SK-N-SH (cell line): ENCODE results near the gene RNFT2.

Experiments used
- CTCF ChIP-seq: fragments of 200-600 bp; sonication (generic); IDR thresholded peaks from 2 replicates; pipeline ENCODE4 v1.6.1; 2017; ENCODE audit warnings: antibody characterized with exemption, mild to moderate bottlenecking, moderate library complexity
- EZH2phosphoT487 ChIP-seq: fragments of 200-600 bp; sonication (generic); IDR thresholded peaks from 2 replicates; pipeline ENCODE4 v1.6.1; 2017; ENCODE audit warnings: low read depth, mixed run types, mild to moderate bottlenecking, antibody characterized with exemption, moderate library complexity, borderline replicate concordance
- FOSL2 ChIP-seq: IDR thresholded peaks from 2 replicates; pipeline ENCODE4 v1.4.0; 2012; ENCODE audit warnings: low read depth, mild to moderate bottlenecking, moderate library complexity, borderline replicate concordance
- JUND ChIP-seq: IDR thresholded peaks from 2 replicates; pipeline ENCODE4 v1.4.0; 2012
- MXI1 ChIP-seq: IDR thresholded peaks from 2 replicates; pipeline ENCODE4 v1.6.1; 2012; ENCODE audit warnings: mild to moderate bottlenecking, low read depth, low read length, improper control_type of control experiment
- NRF1 ChIP-seq: IDR thresholded peaks from 2 replicates; pipeline ENCODE4 v1.6.1; 2012; ENCODE audit warnings: low read depth, mild to moderate bottlenecking, low read length
- POLR2AphosphoS5 ChIP-seq: IDR thresholded peaks from 2 replicates; pipeline ENCODE4 v1.6.1; 2012; ENCODE audit warnings: low read depth, low read length
- RAD21 ChIP-seq: IDR thresholded peaks from 2 replicates; pipeline ENCODE4 v1.6.1; 2012; ENCODE audit warnings: mild to moderate bottlenecking, low read length
- RFX5 ChIP-seq: IDR thresholded peaks from 2 replicates; pipeline ENCODE4 v1.6.1; 2012; ENCODE audit warnings: mild to moderate bottlenecking, improper control_type of control experiment, low read length
- SIN3A ChIP-seq: IDR thresholded peaks from 2 replicates; pipeline ENCODE4 v1.6.1; 2012; ENCODE audit warnings: low read depth, mild to moderate bottlenecking, low read length, moderate library complexity, borderline replicate concordance
- TAF1 ChIP-seq: IDR thresholded peaks from 2 replicates; pipeline ENCODE4 v1.6.1; 2012; ENCODE audit warnings: low read depth, mild to moderate bottlenecking, low read length, moderate library complexity, borderline replicate concordance
- TEAD4 ChIP-seq: IDR thresholded peaks from 2 replicates; pipeline ENCODE4 v1.4.0; 2012; ENCODE audit warnings: mild to moderate bottlenecking, borderline replicate concordance; ENCODE audit not compliant: insufficient read depth

DNA sequence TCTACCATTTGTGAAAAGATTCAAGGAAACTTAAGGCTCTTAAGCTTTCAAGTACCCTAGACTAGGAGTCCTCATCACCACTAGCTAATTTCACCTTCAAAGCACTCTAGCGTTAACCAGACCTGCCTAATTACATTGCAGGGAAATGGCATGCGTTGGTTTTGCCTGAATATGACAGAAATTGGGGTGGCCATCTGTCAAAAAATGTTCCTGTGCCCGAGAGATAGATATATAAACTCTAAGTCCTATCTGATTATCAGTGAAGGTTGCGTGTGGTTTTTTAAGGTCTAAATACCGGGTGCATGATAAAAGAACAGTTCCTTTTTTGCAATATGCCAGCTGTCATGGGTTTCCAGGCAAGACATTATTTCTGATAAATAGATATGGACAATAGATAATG, 48.6 kb upstream of the RNFT2 start:
- TF ChIP-seq CTCF (no peak), RFX5 (no peak), TAF1 (no peak), SIN3A (no peak), JUND (no peak), EZH2phosphoT487 (no peak), FOSL2 (no peak), NRF1 (no peak), POLR2AphosphoS5 (no peak), RAD21 (no peak), TEAD4 (no peak), MXI1 (no peak)
